Ovary (tissue), 3 donors: Measurements from ENCODE around the gene CDH11.

Source experiments
- POLR2A ChIP-seq: fragments of 450-650 bp; IDR thresholded peaks from one replicate; pipeline ENCODE4 v1.6.1; 2017; ENCODE audit warnings: antibody characterized with exemption, mild to moderate bottlenecking, moderate library complexity
- TF ChIP-seq, protein P1 (sequence below), 3 donors: fragments of 450-650 bp in 2 of 3; fragments of 200-600 bp in 1 of 3; IDR thresholded peaks; one replicate each; pipeline versions ENCODE4 v1.5.1 to v1.8.0; 2016 to 2022; ENCODE audit warnings: antibody characterized with exemption in 3 of 3, mild to moderate bottlenecking in 1 of 3
- donor health status: DM: no; HTN: no; CAD: no.

- no peak for TF ChIP-seq POLR2A
- TF ChIP-seq, protein P1, sequence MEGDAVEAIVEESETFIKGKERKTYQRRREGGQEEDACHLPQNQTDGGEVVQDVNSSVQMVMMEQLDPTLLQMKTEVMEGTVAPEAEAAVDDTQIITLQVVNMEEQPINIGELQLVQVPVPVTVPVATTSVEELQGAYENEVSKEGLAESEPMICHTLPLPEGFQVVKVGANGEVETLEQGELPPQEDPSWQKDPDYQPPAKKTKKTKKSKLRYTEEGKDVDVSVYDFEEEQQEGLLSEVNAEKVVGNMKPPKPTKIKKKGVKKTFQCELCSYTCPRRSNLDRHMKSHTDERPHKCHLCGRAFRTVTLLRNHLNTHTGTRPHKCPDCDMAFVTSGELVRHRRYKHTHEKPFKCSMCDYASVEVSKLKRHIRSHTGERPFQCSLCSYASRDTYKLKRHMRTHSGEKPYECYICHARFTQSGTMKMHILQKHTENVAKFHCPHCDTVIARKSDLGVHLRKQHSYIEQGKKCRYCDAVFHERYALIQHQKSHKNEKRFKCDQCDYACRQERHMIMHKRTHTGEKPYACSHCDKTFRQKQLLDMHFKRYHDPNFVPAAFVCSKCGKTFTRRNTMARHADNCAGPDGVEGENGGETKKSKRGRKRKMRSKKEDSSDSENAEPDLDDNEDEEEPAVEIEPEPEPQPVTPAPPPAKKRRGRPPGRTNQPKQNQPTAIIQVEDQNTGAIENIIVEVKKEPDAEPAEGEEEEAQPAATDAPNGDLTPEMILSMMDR (IDR thresholded peaks at IDR 0.05), result no peak
Observed at GRCh38 chr16:64900517-64900916, 221.3 kb downstream of the CDH11 start.
